HTR-8/SVneo (cell line): Measurements from ENCODE around the gene C5AR1.
A peak's percentile ranks its signal among the peaks of the same experiment; 100 is the strongest.
"Not testable (repeated sequence)": the region's sequence is repeated elsewhere in the genome, so short reads cannot be mapped to it uniquely, and the experiment has no call there.

ENCODE experiments used
- DNase-seq: peaks from one replicate; pipeline ENCODE4 v3.0.0; 2011; ENCODE audit warnings: low spot score, mixed read lengths; ENCODE audit not compliant: insufficient read length
- FAIRE-seq: peaks from 2 replicates; lab custom pipeline; 2011; peaks lifted over from hg19 to GRCh38; lab: Jason Lieb, UNC

Gene C5AR1

GRCh38 chr19:47324502-47324901 lies 14.8 kb downstream of the C5AR1 start:
- FAIRE-seq (no peak), DNase-seq (no peak)

- FAIRE-seq, result no peak
- no peak for DNase-seq
Measured at GRCh38 chr19:47330466-47330869, 20.8 kb downstream of the C5AR1 start.

- FAIRE-seq (no peak), DNase-seq (no peak)
Measured at GRCh38 chr19:47331490-47331889, 21.8 kb downstream of the C5AR1 start.

GRCh38 chr19:47331931-47332547 lies 22.4 kb downstream of the C5AR1 start, which contains the start of gene C5AR2:
Gene C5AR2, plus strand, starts transcription at chr19:47332175. Its CDS starts 8,625 bp downstream, at chr19:47340800.
- DNase-seq (no peak), FAIRE-seq (no peak)

GRCh38 chr19:47336765-47337718 lies 27.4 kb downstream of the C5AR1 start:
- not testable (repeated sequence) for FAIRE-seq, DNase-seq

GRCh38 chr19:47339196-47339880 lies 29.7 kb downstream of the C5AR1 start:
- DNase-seq, result no peak
- FAIRE-seq, result no peak

GRCh38 chr19:47340477-47341208 lies 31.0 kb downstream of the C5AR1 start:
- DNase-seq (no peak), FAIRE-seq (no peak)

GRCh38 chr19:47341734-47342133 lies 32.1 kb downstream of the C5AR1 start:
- DNase-seq, result no peak
- FAIRE-seq, result no peak

- no peak for DNase-seq
- no peak for FAIRE-seq
Measured at GRCh38 chr19:47343194-47343802, 33.6 kb downstream of the C5AR1 start.

GRCh38 chr19:47344425-47344824 lies 34.8 kb downstream of the C5AR1 start:
- DNase-seq, result no peak
- no peak for FAIRE-seq

- FAIRE-seq, DNase-seq: not testable (repeated sequence)
Measured at GRCh38 chr19:47346024-47346423, 36.4 kb downstream of the C5AR1 start.

GRCh38 chr19:47348819-47349795 lies 39.4 kb downstream of the C5AR1 start, which contains the start of gene DHX34:
Gene DHX34, plus strand, starts transcription at chr19:47349315. Its CDS starts 3,716 bp downstream, at chr19:47353031.
- DNase-seq (peak; percentile 99), FAIRE-seq (peak; percentile 93)

- FAIRE-seq, result no peak
- DNase-seq, result no peak
Measured at GRCh38 chr19:47350630-47351029, 41.0 kb downstream of the C5AR1 start.

GRCh38 chr19:47351548-47351947 lies 41.9 kb downstream of the C5AR1 start:
- FAIRE-seq (no peak), DNase-seq (no peak)

GRCh38 chr19:47352095-47352494 lies 42.4 kb downstream of the C5AR1 start:
- DNase-seq (no peak), FAIRE-seq (no peak)

- no peak for FAIRE-seq
- DNase-seq, result no peak
Measured at GRCh38 chr19:47353307-47353712, 43.6 kb downstream of the C5AR1 start.

GRCh38 chr19:47356900-47357299 lies 47.2 kb downstream of the C5AR1 start:
- DNase-seq (no peak), FAIRE-seq (no peak)
